ENCODE results near the gene SSC5D.

SSC5D gene

GRCh38 chr19:55473225-55474012 lies 14.8 kb upstream of the SSC5D start:
- DNase-seq (ENCODE audit: low read depth), result no peak

- DNase-seq (ENCODE audit: low read depth), result no peak
Measured at GRCh38 chr19:55474269-55475265, 13.7 kb upstream of the SSC5D start.

- DNase-seq (ENCODE audit: low read depth), result peak; percentile 95
Measured at GRCh38 chr19:55476100-55476775, 12.0 kb upstream of the SSC5D start, which contains the start of gene ZNF628. TSS of gene ZNF628 (plus strand) at chr19:55476617. CDS start at chr19:55479911, 3,294 bp downstream.

GRCh38 chr19:55477905-55478304 lies 10.3 kb upstream of the SSC5D start:
- DNase-seq (ENCODE audit: low read depth), result no peak

- DNase-seq (ENCODE audit: low read depth), result no peak
Measured at GRCh38 chr19:55478364-55478763, 9.9 kb upstream of the SSC5D start.

GRCh38 chr19:55479045-55479444 lies 9.2 kb upstream of the SSC5D start:
- no peak for DNase-seq (ENCODE audit: low read depth)

GRCh38 chr19:55479451-55480230 lies 8.6 kb upstream of the SSC5D start:
- DNase-seq (ENCODE audit: low read depth), result no peak

GRCh38 chr19:55481148-55481793 lies 7.0 kb upstream of the SSC5D start:
- DNase-seq (ENCODE audit: low read depth), result no peak

GRCh38 chr19:55481794-55482155 lies 6.5 kb upstream of the SSC5D start:
- no peak for DNase-seq (ENCODE audit: low read depth)

GRCh38 chr19:55482156-55482961 lies 5.9 kb upstream of the SSC5D start:
- no peak for DNase-seq (ENCODE audit: low read depth)

- no peak for DNase-seq (ENCODE audit: low read depth)
Measured at GRCh38 chr19:55482967-55483705, 5.1 kb upstream of the SSC5D start.

GRCh38 chr19:55483706-55484592 lies 4.3 kb upstream of the SSC5D start:
- no peak for DNase-seq (ENCODE audit: low read depth)

- no peak for DNase-seq (ENCODE audit: low read depth)
Measured at GRCh38 chr19:55484593-55485438, 3.4 kb upstream of the SSC5D start, which contains the start of gene NAT14. TSS of gene NAT14 (plus strand) at chr19:55485188. CDS start at chr19:55485709, 521 bp downstream.

- DNase-seq (ENCODE audit: low read depth), result no peak
Measured at GRCh38 chr19:55485439-55486011, 2.7 kb upstream of the SSC5D start.

GRCh38 chr19:55486043-55486970 lies 1.9 kb upstream of the SSC5D start:
- no peak for DNase-seq (ENCODE audit: low read depth)

Data from fibroblast of the conjunctiva (primary cell).